BLaER1 (cell line): ENCODE data around the gene DIABLO.

ENCODE experiments used
- H3K27ac ChIP-seq: shearing (Covaris generic); formaldehyde crosslinking; 2 replicates; pipeline ENCODE4 v1.8.1; 2022
- H3K27me3 ChIP-seq: shearing (Covaris generic); formaldehyde crosslinking; 2 replicates; pipeline ENCODE4 v1.8.1; 2022
- H3K36me3 ChIP-seq: shearing (Covaris generic); formaldehyde crosslinking; 2 replicates; pipeline ENCODE4 v1.8.1; 2022
- H3K4me1 ChIP-seq: shearing (Covaris generic); formaldehyde crosslinking; 2 replicates; pipeline ENCODE4 v1.8.1; 2022
- H3K4me2 ChIP-seq: shearing (Covaris generic); formaldehyde crosslinking; 2 replicates; pipeline ENCODE4 v1.8.1; 2022
- H3K4me3 ChIP-seq: shearing (Covaris generic); formaldehyde crosslinking; 2 replicates; pipeline ENCODE4 v1.8.1; 2022
- H3K9ac ChIP-seq: shearing (Covaris generic); formaldehyde crosslinking; 2 replicates; pipeline ENCODE4 v1.8.1; 2022
- H3K9me3 ChIP-seq: shearing (Covaris generic); formaldehyde crosslinking; 2 replicates; pipeline ENCODE4 v1.8.1; 2022
- H4K20me1 ChIP-seq: shearing (Covaris generic); formaldehyde crosslinking; 2 replicates; pipeline ENCODE4 v1.8.1; 2022
- Cebpa-rat ChIP-seq: shearing (Covaris generic); IDR thresholded peaks from 2 replicates; pipeline ENCODE4 v1.8.1; 2022

The DIABLO gene

DNA sequence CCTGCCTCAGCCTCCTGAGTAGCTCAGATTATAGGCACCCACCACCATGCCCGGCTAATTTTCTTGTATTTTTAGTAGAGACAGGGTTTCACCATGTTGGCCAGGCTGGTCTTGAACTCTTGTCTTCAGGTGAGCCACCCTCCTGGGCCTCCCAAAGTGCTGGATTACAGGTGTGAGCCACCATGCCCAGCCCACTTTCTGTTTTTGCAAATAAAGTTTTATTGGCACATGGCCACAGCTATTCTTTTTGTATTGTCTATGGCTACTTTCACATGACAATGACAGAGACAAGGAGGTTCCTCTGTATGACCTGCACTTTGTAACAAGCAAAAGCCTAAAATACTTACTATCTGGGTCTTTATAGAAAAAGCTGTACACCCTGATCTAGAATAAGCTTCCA lies 19.7 kb upstream of the DIABLO start:
- H3K4me3 ChIP-seq: no peak overlapping the region
- peaks cover 19% of the 10 kb centered on the region for H3K4me1 ChIP-seq
- H3K9ac ChIP-seq: no peak overlapping the region
- no peak for TF ChIP-seq Cebpa-rat
- no peaks in the 10 kb centered on the region for H3K27me3 ChIP-seq
- no peak overlapping the region for H3K27ac ChIP-seq
- peak overlapping the region; percentile 62; the same call in 1 of the 2 replicates for H3K4me2 ChIP-seq
- peaks cover 48% of the 10 kb centered on the region for H3K36me3 ChIP-seq
- H3K9me3 ChIP-seq: no peaks in the 10 kb centered on the region
- no peaks in the 10 kb centered on the region for H4K20me1 ChIP-seq

- Histone ChIP-seq H3K27ac (no peak overlapping the region), H3K4me2 (peak overlapping the region; percentile 62), H3K4me1 (peaks cover 19% of the 10 kb centered on the region), H3K4me3 (no peak overlapping the region), H3K27me3 (no peaks in the 10 kb centered on the region), H4K20me1 (no peaks in the 10 kb centered on the region), H3K9me3 (no peaks in the 10 kb centered on the region), H3K9ac (no peak overlapping the region), H3K36me3 (peaks cover 48% of the 10 kb centered on the region)
- TF ChIP-seq Cebpa-rat: no peak
Measured at GRCh38 chr12:122244565-122245371, 18.9 kb upstream of the DIABLO start.

- H3K36me3 ChIP-seq: peaks cover 47% of the 10 kb centered on the region
- H3K4me3 ChIP-seq: no peak overlapping the region
- H3K27ac ChIP-seq: no peak overlapping the region
- no peak overlapping the region for H3K9ac ChIP-seq
- no peaks in the 10 kb centered on the region for H3K9me3 ChIP-seq
- peaks cover 19% of the 10 kb centered on the region for H3K4me1 ChIP-seq
- H3K4me2 ChIP-seq: peak overlapping the region; percentile 62; the same call in 1 of the 2 replicates
- no peaks in the 10 kb centered on the region for H3K27me3 ChIP-seq
- TF ChIP-seq Cebpa-rat: no peak
- no peaks in the 10 kb centered on the region for H4K20me1 ChIP-seq
Measured at GRCh38 chr12:122243965-122244364, 18.1 kb upstream of the DIABLO start.

GRCh38 chr12:122238861-122239260 lies 13.0 kb upstream of the DIABLO start:
- H3K27ac ChIP-seq: no peak overlapping the region
- no peak overlapping the region for H3K9ac ChIP-seq

GRCh38 chr12:122235741-122236140 lies 9.9 kb upstream of the DIABLO start:
- no peak overlapping the region for H3K27ac ChIP-seq
- H3K4me1 ChIP-seq: no peaks in the 10 kb centered on the region
- no peak overlapping the region for H3K4me2 ChIP-seq
- peaks cover 84% of the 10 kb centered on the region for H3K36me3 ChIP-seq
- no peak overlapping the region for H3K4me3 ChIP-seq
- no peak for TF ChIP-seq Cebpa-rat
- no peak overlapping the region for H3K9ac ChIP-seq
- H4K20me1 ChIP-seq: no peaks in the 10 kb centered on the region
- no peaks in the 10 kb centered on the region for H3K9me3 ChIP-seq
- no peaks in the 10 kb centered on the region for H3K27me3 ChIP-seq

More at GRCh38 chr12:122238861-122239260, 13.0 kb upstream of the DIABLO start:
- H3K4me1 ChIP-seq: 0 out of 2 replicates have a peak, but pooled peaks cover under 1% of the 10 kb centered on the region
- H3K4me2 ChIP-seq: no peak overlapping the region
- no peaks in the 10 kb centered on the region for H3K27me3 ChIP-seq
- H4K20me1 ChIP-seq: no peaks in the 10 kb centered on the region
- no peak for TF ChIP-seq Cebpa-rat
- H3K4me3 ChIP-seq: no peak overlapping the region
- no peaks in the 10 kb centered on the region for H3K9me3 ChIP-seq
- peaks cover 75% of the 10 kb centered on the region for H3K36me3 ChIP-seq

DNA sequence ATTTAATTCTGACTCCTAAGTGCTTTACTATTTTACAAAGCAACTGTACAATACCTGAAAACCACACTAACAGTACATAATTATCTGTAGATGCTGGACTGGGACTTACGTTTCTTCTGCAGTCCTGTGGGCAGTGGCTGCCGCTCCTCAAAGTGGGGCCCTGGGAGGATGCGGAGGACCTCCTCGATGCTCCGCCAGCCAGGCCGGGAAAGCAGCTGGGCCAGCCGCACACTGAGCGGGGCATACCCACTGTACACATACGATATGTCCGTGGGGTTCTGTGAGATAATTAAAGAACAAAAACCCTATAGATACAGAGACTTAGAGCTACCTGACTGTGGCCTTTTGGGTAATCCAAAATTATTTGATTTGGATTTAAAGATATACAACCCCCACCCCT lies 6.8 kb upstream of the DIABLO start:
- H3K9ac ChIP-seq: no peak overlapping the region
- no peaks in the 10 kb centered on the region for H3K27me3 ChIP-seq
- no peak for TF ChIP-seq Cebpa-rat
- no peaks in the 10 kb centered on the region for H3K9me3 ChIP-seq
- no peaks in the 10 kb centered on the region for H4K20me1 ChIP-seq
- peaks cover 15% of the 10 kb centered on the region for H3K4me1 ChIP-seq
- H3K36me3 ChIP-seq: peaks cover 65% of the 10 kb centered on the region
- no peak overlapping the region for H3K4me3 ChIP-seq
- no peak overlapping the region for H3K27ac ChIP-seq
- no peak overlapping the region for H3K4me2 ChIP-seq

DNA sequence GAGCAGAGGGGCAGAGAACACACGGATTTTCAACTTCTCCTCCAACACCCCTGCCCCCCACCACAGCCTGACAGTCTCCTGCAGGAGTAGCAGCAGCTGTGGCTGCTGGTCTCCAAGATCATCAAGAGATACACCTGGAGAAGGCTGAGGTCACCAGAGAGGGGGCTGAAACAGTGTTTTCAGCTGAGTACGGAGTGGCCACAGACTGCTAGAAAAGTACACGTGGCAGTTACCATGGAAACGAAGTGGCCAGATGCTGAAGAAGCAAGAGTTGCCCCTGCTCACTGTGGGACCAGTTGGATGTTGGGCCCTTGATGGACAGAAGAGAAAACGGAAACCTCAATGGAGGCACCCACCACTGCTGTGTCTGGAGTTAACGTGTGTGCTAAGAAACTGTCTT lies 4.9 kb upstream of the DIABLO start:
- Histone ChIP-seq H3K36me3 (peaks cover 56% of the 10 kb centered on the region), H3K9ac (no peak overlapping the region), H3K9me3 (no peaks in the 10 kb centered on the region), H4K20me1 (peaks cover 10% of the 10 kb centered on the region), H3K4me3 (no peak overlapping the region), H3K4me2 (no peak overlapping the region), H3K4me1 (peaks cover 28% of the 10 kb centered on the region), H3K27me3 (no peaks in the 10 kb centered on the region), H3K27ac (no peak overlapping the region)
- TF ChIP-seq Cebpa-rat: no peak

DNA sequence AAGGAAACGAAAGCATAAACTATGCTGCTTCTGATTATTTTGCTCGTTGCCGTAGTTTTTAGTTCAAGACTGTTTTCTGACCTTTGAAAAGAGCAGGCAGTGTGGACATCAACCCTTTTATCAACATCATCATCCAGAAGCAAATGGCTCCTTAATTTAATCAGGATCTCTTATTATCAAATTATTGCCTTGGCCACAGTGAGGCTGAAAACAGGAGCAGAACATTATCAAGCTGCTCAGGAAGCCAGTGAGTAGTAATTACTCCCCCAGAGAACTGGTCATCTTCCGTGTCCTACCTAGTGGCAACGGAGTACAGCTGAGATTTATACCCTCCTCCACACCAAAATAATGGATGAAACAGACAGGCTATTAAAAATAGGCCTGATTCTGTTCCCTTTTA lies 2.2 kb upstream of the DIABLO start:
- Histone ChIP-seq H3K4me3 (peak overlapping the region; percentile 66), H3K4me2 (peak overlapping the region; percentile 98), H3K27ac (0 out of 2 replicates have a peak overlapping the region, but pooled peaks have one; percentile 2)

DNA sequence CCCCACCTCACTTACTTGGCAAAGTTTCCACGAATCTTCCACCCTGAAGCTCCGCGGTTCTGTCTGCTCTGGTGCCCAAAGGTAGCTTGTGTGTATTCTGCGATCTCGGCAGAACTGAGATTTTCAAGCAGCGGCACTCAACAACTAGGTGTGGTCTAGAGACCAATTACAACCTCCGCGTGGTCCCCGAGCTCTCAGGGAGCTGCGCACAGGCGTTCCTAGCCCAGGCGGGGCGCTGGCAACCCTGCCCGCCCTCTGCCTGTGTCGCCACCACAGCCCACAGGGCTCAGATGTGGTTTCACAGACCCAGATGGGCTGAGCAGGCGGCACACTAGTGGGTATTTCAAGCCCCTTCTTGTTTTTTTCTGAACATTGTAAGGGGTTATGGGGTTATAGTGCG lies 1.5 kb upstream of the DIABLO start:
- peak overlapping the region; percentile 98 for H3K4me2 ChIP-seq
- peak overlapping the region; percentile 53; the same call in 1 of the 2 replicates for H3K9ac ChIP-seq
- peaks cover 44% of the 10 kb centered on the region for H4K20me1 ChIP-seq
- no peaks in the 10 kb centered on the region for H3K27me3 ChIP-seq
- H3K27ac ChIP-seq: no peak overlapping the region
- peaks cover 47% of the 10 kb centered on the region for H3K4me1 ChIP-seq
- H3K36me3 ChIP-seq: peaks cover 45% of the 10 kb centered on the region
- TF ChIP-seq Cebpa-rat: no peak; the same call in 1 of the 2 replicates
- no peaks in the 10 kb centered on the region for H3K9me3 ChIP-seq
- H3K4me3 ChIP-seq: peak overlapping the region; percentile 66

More for the DNA sequence above, 2.2 kb upstream of the DIABLO start:
- H3K27me3 ChIP-seq: no peaks in the 10 kb centered on the region
- H3K9ac ChIP-seq: peak overlapping the region; percentile 53
- peaks cover 36% of the 10 kb centered on the region for H4K20me1 ChIP-seq
- no peaks in the 10 kb centered on the region for H3K9me3 ChIP-seq
- peaks cover 44% of the 10 kb centered on the region for H3K36me3 ChIP-seq
- peaks cover 47% of the 10 kb centered on the region for H3K4me1 ChIP-seq
- no peak for TF ChIP-seq Cebpa-rat

GRCh38 chr12:122226366-122227125 lies 694 bp upstream of the DIABLO start:
- H3K27me3 ChIP-seq: no peaks in the 10 kb centered on the region
- H3K4me2 ChIP-seq: peak overlapping the region; percentile 98
- peaks cover 45% of the 10 kb centered on the region for H3K36me3 ChIP-seq
- no peak overlapping the region for H3K27ac ChIP-seq
- no peaks in the 10 kb centered on the region for H3K9me3 ChIP-seq
- H3K4me1 ChIP-seq: peaks cover 47% of the 10 kb centered on the region
- TF ChIP-seq Cebpa-rat: no peak
- peak overlapping the region; percentile 66 for H3K4me3 ChIP-seq
- no peak overlapping the region for H3K9ac ChIP-seq
- H4K20me1 ChIP-seq: peaks cover 52% of the 10 kb centered on the region
